Lung (tissue), 12 donors: ENCODE measurements around the gene TRPM4. TPM values are rescaled to one million over a fixed set of nuclear protein-coding genes. Genes with fewer than 3 reads are reported as not detected.
"Not testable (repeated sequence)": the region's sequence is repeated elsewhere in the genome, so short reads cannot be mapped to it uniquely, and the experiment has no call there.

ENCODE experiments used
- ATAC-seq: fragments of 200-7000 bp; cut with Tn5 transposase; one replicate; pipeline ENCODE4 v1.9.1; 2020; ENCODE audit warnings: moderate number of reproducible peaks; ENCODE audit not compliant: insufficient read depth, low FRiP score
- DNase-seq, 3 donors: peaks; one replicate each; pipeline ENCODE4 v3.0.0-alpha.2; 2013 to 2017
- H3K27ac ChIP-seq, 2 donors: one replicate each; pipeline ENCODE4 v1.5.1; 2013; ENCODE audit warnings: mild to moderate bottlenecking in 2 of 2, moderate library complexity in 2 of 2, control low read depth in 1 of 2, inconsistent platforms in 1 of 2, low read depth in 1 of 2, low read length in 1 of 2
- H3K27me3 ChIP-seq, 3 donors: one replicate each; pipeline ENCODE4 v1.5.1; 2013; ENCODE audit warnings: low read length in 2 of 3; ENCODE audit not compliant: control insufficient read depth in 3 of 3, insufficient read depth in 3 of 3
- H3K36me3 ChIP-seq, 4 donors: one replicate each; pipeline ENCODE4 v1.5.1; 2013; ENCODE audit warnings: low read length in 4 of 4, mild to moderate bottlenecking in 1 of 4, moderate library complexity in 1 of 4; ENCODE audit not compliant: control insufficient read depth in 4 of 4, insufficient read depth in 4 of 4
- H3K4me1 ChIP-seq, 5 donors: one replicate each; pipeline ENCODE4 v1.5.1; 2013; ENCODE audit warnings: low read length in 5 of 5, mild to moderate bottlenecking in 2 of 5, moderate library complexity in 1 of 5; ENCODE audit not compliant: control insufficient read depth in 5 of 5, insufficient read depth in 5 of 5
- H3K4me3 ChIP-seq: one replicate; pipeline ENCODE4 v1.5.1; 2013; ENCODE audit warnings: mild to moderate bottlenecking, control low read depth, moderate library complexity
- H3K9ac ChIP-seq, 2 donors: one replicate each; pipeline ENCODE4 v1.5.1; 2013; ENCODE audit warnings: low read length in 2 of 2, control low read depth in 1 of 2; ENCODE audit not compliant: insufficient read depth in 1 of 2
- H3K9me3 ChIP-seq, 4 donors: one replicate each; pipeline ENCODE4 v1.5.1; 2013; ENCODE audit warnings: low read length in 3 of 4, mild to moderate bottlenecking in 1 of 4, moderate library complexity in 1 of 4; ENCODE audit not compliant: control insufficient read depth in 4 of 4, insufficient read depth in 3 of 4
- CTCF ChIP-seq: IDR thresholded peaks from 2 replicates; pipeline ENCODE4 v1.5.1; 2012; ENCODE audit warnings: mild to moderate bottlenecking; ENCODE audit errors: control extremely low read depth, extremely low read depth
- WGBS, 2 donors: extraction: QIAGEN DNeasy Blood & Tissue Kit; methylation state at CpG; one replicate each; pipeline ENCODE4 v1.1.7; 2013; 5-methylcytosine and 5-hydroxymethylcytosine counted together
- polyA plus RNA-seq, 2 donors: library from polyadenylated mRNA; stranded (reverse); fragments of 200-250 nt; gene quantifications; one replicate each; pipeline ENCODE4 v1.2.1, GENCODE V29; 2013
- total RNA-seq, 2 donors: library from RNA; depleted of rRNA in 1 of 2; stranded (reverse); fragments of >200 nt in 1 of 2; gene quantifications; one replicate each; pipeline ENCODE4 v1.2.1, GENCODE V29; 2014 to 2021
- donor health status: control.
- donor health status: control.
- donor health status: Bipolar disorder and iron deficiency.
- donor health status: healthy.
- donor health status: DM: yes; HTN: yes; CAD: no.

TRPM4 gene
- total and polyA plus RNA-seq, 4 donors, result 15.6 to 70.1 (median 22.4) TPM

DNA sequence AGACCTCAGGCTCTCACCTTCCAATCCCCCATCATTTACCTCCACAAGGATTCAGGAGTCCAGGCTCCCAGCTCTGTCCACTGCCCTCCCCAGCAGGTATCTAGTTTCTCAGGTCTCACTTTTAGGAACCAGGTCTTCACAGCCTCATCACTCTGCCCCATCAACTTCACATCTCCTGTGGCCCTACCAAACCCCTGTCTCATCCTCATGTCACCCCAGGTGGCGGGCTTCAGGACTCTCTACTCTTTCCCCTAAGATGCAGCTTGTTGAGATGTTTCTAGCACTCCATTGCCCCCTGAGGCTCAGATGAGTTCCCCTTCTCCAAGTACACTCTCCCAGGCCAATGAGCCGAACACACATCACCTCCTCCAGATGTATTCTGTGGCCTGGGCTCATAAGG, 36.7 kb upstream of the TRPM4 start:
- Histone ChIP-seq H3K4me3 (no peak overlapping the region), H3K27me3 (peaks cover 0 to 12% (median 0%) of the 10 kb centered on the region in 3 donors), H3K4me1 (peaks cover 0 to 12% (median 2%) of the 10 kb centered on the region in 5 donors), H3K9me3 (no peaks in the 10 kb centered on the region), H3K36me3 (no peaks in the 10 kb centered on the region), H3K9ac (no peak overlapping the region), H3K27ac (no peak overlapping the region)
- no peak for ATAC-seq
- DNase-seq, result no peak
- WGBS, 2 donors, result 89 to 92% methylated on average over 2 of the region's 2 CpGs
- TF ChIP-seq CTCF, result no peak

- 79 to 85% methylated on average over 10 of the region's 10 CpGs for WGBS, 2 donors
- not testable (repeated sequence) for H3K27ac ChIP-seq, H3K4me3 ChIP-seq, H3K36me3 ChIP-seq, ATAC-seq, H3K9ac ChIP-seq, H3K9me3 ChIP-seq, DNase-seq
- Histone ChIP-seq H3K27me3 (peaks cover 0 to 12% (median 0%) of the 10 kb centered on the region in 3 donors), H3K4me1 (peaks cover 0 to 12% (median 2%) of the 10 kb centered on the region in 5 donors)
Observed at GRCh38 chr19:49121841-49122240, 35.8 kb upstream of the TRPM4 start.

DNA sequence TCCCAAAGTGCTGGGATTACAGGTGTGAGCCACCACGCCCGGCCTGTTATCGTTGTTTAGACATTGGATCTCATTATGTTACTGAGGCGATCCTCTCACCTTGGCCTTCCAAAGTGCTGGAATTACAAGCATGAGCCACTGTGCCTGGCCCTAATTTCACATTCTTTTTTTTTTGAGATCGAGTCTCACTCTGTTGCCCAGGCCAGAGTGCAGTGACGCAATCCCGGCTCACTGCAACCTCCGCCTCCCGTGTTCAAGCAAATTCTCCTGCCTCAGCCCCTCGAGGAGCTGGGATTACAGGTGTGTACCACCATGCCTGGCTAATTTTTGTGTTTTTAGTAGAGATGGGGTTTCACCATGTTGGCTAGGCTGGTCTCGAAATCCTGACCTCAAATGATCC, 34.3 kb upstream of the TRPM4 start:
- not testable (repeated sequence) for H3K4me3 ChIP-seq, H3K27ac ChIP-seq, H3K9ac ChIP-seq, H3K36me3 ChIP-seq, DNase-seq, H3K9me3 ChIP-seq, ATAC-seq
- WGBS, 2 donors, result 86 to 89% methylated on average over 11 of the region's 11 CpGs
- H3K4me1 ChIP-seq, result peaks cover 0 to 14% (median 3%) of the 10 kb centered on the region in 5 donors
- H3K27me3 ChIP-seq, result peaks cover 0 to 12% (median 0%) of the 10 kb centered on the region in 3 donors

DNA sequence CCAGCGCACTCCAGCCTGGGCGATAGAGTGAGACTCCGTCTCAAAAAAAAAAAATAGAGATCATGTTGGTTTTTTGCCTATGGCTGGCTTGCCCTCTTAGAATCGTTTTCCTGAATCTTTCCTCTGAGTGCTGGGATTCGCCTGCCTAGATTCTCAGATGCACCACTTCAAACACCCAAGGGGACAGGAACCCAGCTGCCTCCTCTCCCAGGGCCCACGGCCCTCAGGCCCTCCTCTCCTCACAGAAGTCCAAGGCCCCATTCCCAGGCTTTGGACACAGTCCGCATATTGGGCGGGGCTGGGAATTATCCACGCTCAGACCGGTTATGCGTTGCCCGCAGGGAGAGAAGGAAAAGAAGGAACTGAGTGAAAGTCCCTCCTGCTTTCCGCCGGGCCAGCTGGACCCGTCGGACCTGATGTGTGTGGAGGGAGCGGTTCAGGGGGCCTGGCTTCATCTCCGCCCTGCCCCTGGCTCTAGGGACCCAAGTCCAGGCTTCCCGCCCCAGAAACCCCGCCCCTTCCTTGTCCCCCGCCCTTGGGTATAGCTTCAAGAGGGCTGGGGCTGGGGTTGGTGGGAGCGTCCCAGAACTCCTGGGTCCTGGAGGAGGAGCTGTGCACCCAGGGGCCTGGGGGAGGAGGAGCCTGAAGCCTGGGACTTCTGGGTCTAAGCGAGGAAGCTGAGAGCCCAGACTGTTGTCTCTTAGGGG, 32.4 kb upstream of the TRPM4 start:
- DNase-seq (no peak), ATAC-seq (no peak)
- H3K4me3 ChIP-seq, result no peak overlapping the region
- no peak overlapping the region for H3K9ac ChIP-seq
- WGBS, 2 donors, result 48 to 63% methylated on average over 23 of the region's 23 CpGs
- peaks cover 0 to 6% (median 3%) of the 10 kb centered on the region in 5 donors for H3K4me1 ChIP-seq
- peaks cover 0 to 12% (median 0%) of the 10 kb centered on the region in 3 donors for H3K27me3 ChIP-seq
- no peak for TF ChIP-seq CTCF
- H3K36me3 ChIP-seq, result no peaks in the 10 kb centered on the region
- no peak overlapping the region for H3K27ac ChIP-seq
- H3K9me3 ChIP-seq, result no peaks in the 10 kb centered on the region
